HG03135 (cell line): ENCODE data around the gene PHRF1.

Experiments
- ATAC-seq: cut with Tn5 transposase; IDR thresholded peaks from one replicate; pipeline ENCODE4 v1.9.1; 2021; ENCODE audit warnings: mild to moderate bottlenecking, moderate library complexity; ENCODE audit not compliant: unreplicated experiment

PHRF1 gene

GRCh38 chr11:593347-593746, 17.1 kb downstream of the PHRF1 start:
- no peak for ATAC-seq

- ATAC-seq = no peak
These were observed 19.1 kb downstream of the PHRF1 start for GRCh38 chr11:595400-595799.

GRCh38 chr11:596374-596773, 20.1 kb downstream of the PHRF1 start:
- ATAC-seq = no peak

GRCh38 chr11:597166-597725, 21.0 kb downstream of the PHRF1 start:
- no peak for ATAC-seq

GRCh38 chr11:598005-598680, 21.9 kb downstream of the PHRF1 start:
- no peak for ATAC-seq

GRCh38 chr11:601573-602245, 25.4 kb downstream of the PHRF1 start:
- no peak for ATAC-seq

GRCh38 chr11:603154-603553, 26.9 kb downstream of the PHRF1 start:
- no peak for ATAC-seq

GRCh38 chr11:605286-606129, 29.2 kb downstream of the PHRF1 start:
- ATAC-seq = no peak

- no peak for ATAC-seq
These were observed 30.0 kb downstream of the PHRF1 start for GRCh38 chr11:606245-606644.

- ATAC-seq = no peak
These were observed 30.9 kb downstream of the PHRF1 start for GRCh38 chr11:607020-607780.

GRCh38 chr11:607971-608659, 31.8 kb downstream of the PHRF1 start:
- ATAC-seq = no peak

GRCh38 chr11:608791-609251, 32.6 kb downstream of the PHRF1 start:
- no peak for ATAC-seq

- no peak for ATAC-seq
These were observed 33.1 kb downstream of the PHRF1 start for GRCh38 chr11:609341-609811.

- no peak for ATAC-seq
These were observed 34.0 kb downstream of the PHRF1 start for GRCh38 chr11:610146-610801.

- ATAC-seq = no peak
These were observed 35.0 kb downstream of the PHRF1 start for GRCh38 chr11:611001-611996.

GRCh38 chr11:612201-612960, 36.1 kb downstream of the PHRF1 start:
- ATAC-seq = no peak

GRCh38 chr11:612961-613300, 36.7 kb downstream of the PHRF1 start:
- ATAC-seq = no peak
